Renal cortical epithelial cell (primary cell): ENCODE results near the gene TMEM259. TPM values are rescaled to one million over a fixed set of nuclear protein-coding genes. Genes with fewer than 3 reads are reported as not detected.

Source experiments
- DNase-seq: peaks from one replicate; pipeline ENCODE4 v3.0.0-alpha.2; 2011; ENCODE audit warnings: low read depth
- total RNA-seq: library from RNA; depleted of rRNA; stranded (reverse); fragments of >200 nt; gene quantifications from 2 replicates; pipeline ENCODE4 v1.2.3, GENCODE V29; 2014

The TMEM259 gene
- total RNA-seq: 63.4 and 114 TPM in 2 replicates

GRCh38 chr19:1020868-1021425 lies at the start of gene TMEM259:
Gene TMEM259 (minus strand): TSS chr19:1021123. CDS start chr19:1020996, 127 bp downstream.
- DNase-seq: peak; percentile 84

- DNase-seq: no peak
Measured at GRCh38 chr19:1070576-1070930, 49.6 kb upstream of the TMEM259 start.

GRCh38 chr19:1069009-1069779 lies 48.3 kb upstream of the TMEM259 start:
- no peak for DNase-seq

- no peak for DNase-seq
Measured at GRCh38 chr19:1068009-1069001, 47.4 kb upstream of the TMEM259 start.

GRCh38 chr19:1067341-1067957 lies 46.5 kb upstream of the TMEM259 start:
- DNase-seq: no peak

- DNase-seq: no peak
Measured at GRCh38 chr19:1066748-1067340, 45.9 kb upstream of the TMEM259 start, which contains the start of gene ARHGAP45. Gene ARHGAP45 (plus strand): TSS chr19:1067167. CDS start chr19:1067406, 239 bp downstream.

GRCh38 chr19:1066251-1066747 lies 45.4 kb upstream of the TMEM259 start:
- no peak for DNase-seq

- DNase-seq: peak; percentile 19
Measured at GRCh38 chr19:1065606-1066109, 44.7 kb upstream of the TMEM259 start.

GRCh38 chr19:1064661-1065605 lies 44.0 kb upstream of the TMEM259 start:
- no peak for DNase-seq

GRCh38 chr19:1063909-1064660 lies 43.2 kb upstream of the TMEM259 start:
- no peak for DNase-seq

GRCh38 chr19:1063030-1063908 lies 42.3 kb upstream of the TMEM259 start:
- DNase-seq: no peak

GRCh38 chr19:1062387-1063029 lies 41.6 kb upstream of the TMEM259 start:
- DNase-seq: no peak

GRCh38 chr19:1061987-1062386 lies 41.1 kb upstream of the TMEM259 start:
- no peak for DNase-seq

- DNase-seq: no peak
Measured at GRCh38 chr19:1060689-1061088, 39.8 kb upstream of the TMEM259 start.

GRCh38 chr19:1058112-1058511 lies 37.2 kb upstream of the TMEM259 start:
- DNase-seq: no peak

GRCh38 chr19:1057176-1057855 lies 36.4 kb upstream of the TMEM259 start:
- peak; percentile 37 for DNase-seq
